Measurements from ENCODE around the gene PRUNE2.

DNA sequence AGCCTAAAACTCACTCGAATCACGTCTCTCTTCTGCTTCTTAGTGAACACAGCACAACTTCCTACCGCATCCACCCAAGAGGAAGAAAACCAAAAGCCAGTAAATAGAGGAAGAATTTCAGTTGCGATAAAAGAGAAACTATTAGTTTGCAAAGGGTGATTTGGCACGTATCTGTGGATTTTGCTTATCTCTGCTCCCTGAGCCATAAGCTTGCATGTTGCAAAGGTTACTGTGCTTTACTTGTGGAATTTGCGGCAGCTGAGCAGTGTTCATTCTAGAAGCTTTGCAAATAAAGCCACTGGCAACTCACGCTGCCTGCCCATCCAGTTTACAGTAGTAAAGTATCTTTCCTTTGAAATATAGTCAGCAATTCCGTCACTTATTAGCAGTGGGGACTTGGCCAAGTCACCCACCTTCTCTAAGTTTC, 290.7 kb downstream of the PRUNE2 start:
- TF ChIP-seq, protein P1, sequence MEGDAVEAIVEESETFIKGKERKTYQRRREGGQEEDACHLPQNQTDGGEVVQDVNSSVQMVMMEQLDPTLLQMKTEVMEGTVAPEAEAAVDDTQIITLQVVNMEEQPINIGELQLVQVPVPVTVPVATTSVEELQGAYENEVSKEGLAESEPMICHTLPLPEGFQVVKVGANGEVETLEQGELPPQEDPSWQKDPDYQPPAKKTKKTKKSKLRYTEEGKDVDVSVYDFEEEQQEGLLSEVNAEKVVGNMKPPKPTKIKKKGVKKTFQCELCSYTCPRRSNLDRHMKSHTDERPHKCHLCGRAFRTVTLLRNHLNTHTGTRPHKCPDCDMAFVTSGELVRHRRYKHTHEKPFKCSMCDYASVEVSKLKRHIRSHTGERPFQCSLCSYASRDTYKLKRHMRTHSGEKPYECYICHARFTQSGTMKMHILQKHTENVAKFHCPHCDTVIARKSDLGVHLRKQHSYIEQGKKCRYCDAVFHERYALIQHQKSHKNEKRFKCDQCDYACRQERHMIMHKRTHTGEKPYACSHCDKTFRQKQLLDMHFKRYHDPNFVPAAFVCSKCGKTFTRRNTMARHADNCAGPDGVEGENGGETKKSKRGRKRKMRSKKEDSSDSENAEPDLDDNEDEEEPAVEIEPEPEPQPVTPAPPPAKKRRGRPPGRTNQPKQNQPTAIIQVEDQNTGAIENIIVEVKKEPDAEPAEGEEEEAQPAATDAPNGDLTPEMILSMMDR (IDR thresholded peaks at IDR 0.05): no peak
- no peak for TF ChIP-seq POLR2A (IDR thresholded peaks at IDR 0.05)

All from heart left ventricle (tissue), 13 donors.